Neural cell (in vitro differentiated cells): ENCODE results near the gene EHD1.

Experiments used
- CTCF ChIP-seq: fragments of 450-650 bp; IDR thresholded peaks from 2 replicates; pipeline ENCODE4 v1.5.1; 2014; ENCODE audit warnings: antibody characterized with exemption, mild to moderate bottlenecking, moderate library complexity; ENCODE audit not compliant: poor library complexity, severe bottlenecking
- EP300 ChIP-seq: fragments of 450-650 bp; conservative IDR thresholded peaks from 2 replicates; pipeline ENCODE4 v1.6.1; 2014; ENCODE audit warnings: antibody characterized with exemption, mild to moderate bottlenecking, moderate library complexity; ENCODE audit not compliant: poor library complexity, severe bottlenecking
- EZH2 ChIP-seq: fragments of 200-600, 300-800 bp; shearing (Covaris generic), sonication (generic); IDR thresholded peaks from 2 replicates; pipeline ENCODE4 v1.6.1; 2014; ENCODE audit warnings: antibody characterized with exemption, low read length, borderline replicate concordance, mild to moderate bottlenecking; ENCODE audit not compliant: insufficient read depth, poor library complexity, severe bottlenecking
- POLR2AphosphoS5 ChIP-seq: IDR thresholded peaks from 2 replicates; pipeline ENCODE4 v1.6.1; 2012
- RAD21 ChIP-seq: fragments of 450-650 bp; conservative IDR thresholded peaks from 2 replicates; pipeline ENCODE4 v1.6.1; 2014; ENCODE audit warnings: antibody characterized with exemption, mild to moderate bottlenecking, moderate library complexity
- SMC3 ChIP-seq: fragments of 450-650 bp; conservative IDR thresholded peaks from 2 replicates; pipeline ENCODE4 v1.6.1; 2014; ENCODE audit warnings: antibody characterized with exemption, mild to moderate bottlenecking, moderate library complexity; ENCODE audit not compliant: poor library complexity
- TAF1 ChIP-seq: IDR thresholded peaks from 2 replicates; pipeline ENCODE4 v1.6.1; 2012; ENCODE audit warnings: low read depth

DNA sequence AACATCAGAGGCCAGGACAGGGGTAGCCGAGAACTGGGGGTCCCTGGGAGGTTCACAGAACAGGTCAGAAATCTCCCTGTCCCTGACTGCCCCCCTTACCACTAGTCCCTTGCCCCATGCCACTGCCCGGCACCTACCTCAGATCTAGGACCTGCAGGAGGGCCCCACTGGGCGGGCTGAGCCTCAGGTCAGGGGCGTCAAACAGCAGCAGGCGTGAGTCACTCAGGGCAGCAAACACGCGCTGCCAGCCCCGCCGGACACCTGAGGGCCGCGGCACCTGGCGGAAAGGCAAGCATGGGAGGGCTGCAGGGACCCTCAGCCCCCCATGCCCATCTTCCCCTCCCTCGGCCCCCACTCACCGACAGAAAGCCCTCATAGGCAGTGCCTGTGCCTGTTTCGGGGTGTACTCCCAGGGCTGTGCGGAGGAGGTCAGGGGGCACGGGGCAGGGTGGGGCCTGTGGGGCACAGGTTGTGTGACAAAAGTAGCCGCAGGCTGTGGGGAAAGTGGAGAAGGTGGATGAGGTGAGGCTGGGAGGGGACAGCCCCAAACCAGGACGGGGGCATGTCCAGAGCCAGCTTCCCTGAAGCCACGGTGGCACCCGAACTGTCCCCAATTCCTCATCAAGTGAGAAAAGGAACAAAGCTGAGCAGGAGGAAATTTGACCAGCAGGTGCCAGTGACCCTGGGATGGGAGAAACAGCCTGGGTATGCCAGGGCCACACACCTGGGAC lies 45.8 kb downstream of the EHD1 start:
- TF ChIP-seq EP300, result no peak
- no peak for TF ChIP-seq CTCF
- no peak for TF ChIP-seq EZH2
- no peak for TF ChIP-seq POLR2AphosphoS5
- TF ChIP-seq SMC3, result no peak
- TF ChIP-seq RAD21, result no peak
- no peak for TF ChIP-seq TAF1
